SK-N-MC (cell line): ENCODE results near the gene CELF2.

ENCODE experiments used
- EZH2 ChIP-seq: fragments of 200-600 bp; sonication (generic); IDR thresholded peaks from one replicate; pipeline ENCODE4 v1.6.1; 2017; ENCODE audit warnings: antibody characterized with exemption
- POLR2AphosphoS5 ChIP-seq: IDR thresholded peaks from 2 replicates; pipeline ENCODE4 v1.6.1; 2012; ENCODE audit warnings: mild to moderate bottlenecking, low read depth, low read length, borderline replicate concordance

GRCh38 chr10:11161910-11162309 is 144.2 kb downstream of the CELF2 start:
- no peak for TF ChIP-seq EZH2
- TF ChIP-seq POLR2AphosphoS5: no peak
